HT1080 (cell line): ENCODE data around the gene ZRANB3. TPM values are rescaled to one million over a fixed set of nuclear protein-coding genes. Genes with fewer than 3 reads are reported as not detected.
"Not testable (repeated sequence)": the region's sequence is repeated elsewhere in the genome, so short reads cannot be mapped to it uniquely, and the experiment has no call there.

Experiments used
- DNase-seq: peaks from one replicate; pipeline ENCODE4 v3.0.0-alpha.2; 2015; ENCODE audit warnings: low read depth
- polyA plus RNA-seq, 2 experiments: library from polyadenylated mRNA; depleted of rRNA; stranded (reverse); fragments of >200 nt; gene quantifications; 2 replicates each; pipeline ENCODE4 v1.2.3, GENCODE V29; 2015
- total RNA-seq: library from RNA; depleted of rRNA; stranded (reverse); fragments of >200 nt; shearing (Covaris generic); gene quantifications from 2 replicates; pipeline ENCODE4 v1.2.3, GENCODE V29; 2014; rRNA removed

ZRANB3 gene
- 7.4 and 9.0 TPM in 2 replicates for total RNA-seq
- polyA plus RNA-seq (2015; cell fraction: cytosol; rRNA removed): 9.9 and 11.6 TPM in 2 replicates
- polyA plus RNA-seq (2015; cell fraction: nucleus; rRNA removed): 6.6 and 10.6 TPM in 2 replicates

GRCh38 chr2:135530313-135531230 is at the start of gene ZRANB3:
TSS of gene ZRANB3 (minus strand) at chr2:135531218.
- peak; percentile 99 for DNase-seq

- no peak for DNase-seq
Observed at GRCh38 chr2:135573620-135574019, 42.6 kb upstream of the ZRANB3 start.

- no peak for DNase-seq
Observed at GRCh38 chr2:135570884-135571283, 39.9 kb upstream of the ZRANB3 start.

- DNase-seq: peak; percentile 87
Observed at GRCh38 chr2:135563793-135564192, 32.8 kb upstream of the ZRANB3 start.

GRCh38 chr2:135561925-135562324 is 30.9 kb upstream of the ZRANB3 start:
- DNase-seq: no peak

- no peak for DNase-seq
Observed at GRCh38 chr2:135557530-135557929, 26.5 kb upstream of the ZRANB3 start.

- DNase-seq: no peak
Observed at GRCh38 chr2:135555311-135555710, 24.3 kb upstream of the ZRANB3 start.

GRCh38 chr2:135552887-135553286 is 21.9 kb upstream of the ZRANB3 start:
- no peak for DNase-seq

GRCh38 chr2:135551356-135551755 is 20.3 kb upstream of the ZRANB3 start:
- DNase-seq: no peak

- DNase-seq: no peak
Observed at GRCh38 chr2:135547311-135547710, 16.3 kb upstream of the ZRANB3 start.

GRCh38 chr2:135546436-135546835 is 15.4 kb upstream of the ZRANB3 start:
- DNase-seq: no peak

GRCh38 chr2:135533545-135533944 is 2.5 kb upstream of the ZRANB3 start:
- not testable (repeated sequence) for DNase-seq

- no peak for DNase-seq
Observed at GRCh38 chr2:135532581-135532980, 1.6 kb upstream of the ZRANB3 start.

GRCh38 chr2:135531231-135532197 is 496 bp upstream of the ZRANB3 start, which contains the start of gene R3HDM1:
TSS of gene R3HDM1 (plus strand) at chr2:135531484. CDS start at chr2:135604846, 73,362 bp downstream.
- DNase-seq: peak; percentile 100

GRCh38 chr2:135528006-135528405 is 3.0 kb downstream of the ZRANB3 start:
- DNase-seq: no peak

GRCh38 chr2:135525786-135526185 is 5.2 kb downstream of the ZRANB3 start:
- no peak for DNase-seq

GRCh38 chr2:135512099-135512498 is 18.9 kb downstream of the ZRANB3 start:
- no peak for DNase-seq

GRCh38 chr2:135510577-135510976 is 20.4 kb downstream of the ZRANB3 start:
- no peak for DNase-seq

GRCh38 chr2:135504811-135505210 is 26.2 kb downstream of the ZRANB3 start:
- no peak for DNase-seq

GRCh38 chr2:135498588-135498987 is 32.4 kb downstream of the ZRANB3 start:
- not testable (repeated sequence) for DNase-seq

- no peak for DNase-seq
Observed at GRCh38 chr2:135494917-135495316, 36.1 kb downstream of the ZRANB3 start.
